GM18508 (cell line): ENCODE measurements around the gene COPB2.

ENCODE experiments used
- ATAC-seq: cut with Tn5 transposase; IDR thresholded peaks from one replicate; pipeline ENCODE4 v1.9.1; 2021; ENCODE audit warnings: moderate number of reproducible peaks; ENCODE audit not compliant: insufficient read depth, unreplicated experiment

The COPB2 gene

GRCh38 chr3:139310474-139310933 lies 78.9 kb downstream of the COPB2 start:
- ATAC-seq: no peak

- ATAC-seq: no peak
Observed at GRCh38 chr3:139309880-139310279, 79.6 kb downstream of the COPB2 start.

GRCh38 chr3:139309061-139309591 lies 80.3 kb downstream of the COPB2 start:
- ATAC-seq: no peak

- ATAC-seq: no peak
Observed at GRCh38 chr3:139308560-139308959, 80.9 kb downstream of the COPB2 start.

GRCh38 chr3:139307601-139308555 lies 81.6 kb downstream of the COPB2 start:
- ATAC-seq: no peak
